ENCODE measurements around the gene TEX48.

The TEX48 gene

GRCh38 chr9:114619191-114619761 is 62.7 kb downstream of the TEX48 start:
- DNase-seq, result no peak

- DNase-seq, result no peak
Measured at GRCh38 chr9:114616684-114617520, 65.1 kb downstream of the TEX48 start.

All from HCEC 1CT (cell line).